Testis (tissue), 2 donors: Measurements from ENCODE around the gene SERPING1.

Experiments used
- POLR2A ChIP-seq: fragments of 450-650 bp; IDR thresholded peaks from one replicate; pipeline ENCODE4 v1.6.1; 2017; ENCODE audit warnings: antibody characterized with exemption, mild to moderate bottlenecking, moderate library complexity
- TF ChIP-seq, protein P1 (sequence below), 3 experiments: fragments of 450-650 bp in 2 of 3; fragments of 200-600 bp in 1 of 3; sonication (generic) in 1 of 3; IDR thresholded peaks; one replicate each; pipeline ENCODE4 v1.5.1; 2016 to 2019; ENCODE audit warnings: antibody characterized with exemption in 3 of 3, mild to moderate bottlenecking in 2 of 3, moderate library complexity in 1 of 3

DNA sequence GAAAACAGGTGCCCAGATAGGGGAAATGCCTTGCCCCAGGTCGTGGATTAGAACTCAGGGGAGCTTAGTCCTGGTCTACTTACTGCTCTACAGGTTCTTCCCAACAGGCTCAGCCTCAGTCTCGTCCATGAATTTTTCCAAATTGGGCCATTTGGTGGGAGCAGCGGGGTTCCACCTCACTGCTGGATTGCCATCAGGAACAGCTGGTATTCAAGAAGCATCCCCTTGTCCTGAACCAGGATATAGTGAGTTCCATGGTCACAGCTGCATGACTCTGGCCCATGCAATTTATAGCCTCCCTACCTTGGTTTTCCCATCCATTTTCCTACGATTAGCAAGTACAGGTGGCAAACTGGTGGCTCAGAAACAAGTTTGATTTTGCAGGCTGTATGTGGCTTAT is 23.4 kb upstream of the SERPING1 start:
- TF ChIP-seq, protein P1, sequence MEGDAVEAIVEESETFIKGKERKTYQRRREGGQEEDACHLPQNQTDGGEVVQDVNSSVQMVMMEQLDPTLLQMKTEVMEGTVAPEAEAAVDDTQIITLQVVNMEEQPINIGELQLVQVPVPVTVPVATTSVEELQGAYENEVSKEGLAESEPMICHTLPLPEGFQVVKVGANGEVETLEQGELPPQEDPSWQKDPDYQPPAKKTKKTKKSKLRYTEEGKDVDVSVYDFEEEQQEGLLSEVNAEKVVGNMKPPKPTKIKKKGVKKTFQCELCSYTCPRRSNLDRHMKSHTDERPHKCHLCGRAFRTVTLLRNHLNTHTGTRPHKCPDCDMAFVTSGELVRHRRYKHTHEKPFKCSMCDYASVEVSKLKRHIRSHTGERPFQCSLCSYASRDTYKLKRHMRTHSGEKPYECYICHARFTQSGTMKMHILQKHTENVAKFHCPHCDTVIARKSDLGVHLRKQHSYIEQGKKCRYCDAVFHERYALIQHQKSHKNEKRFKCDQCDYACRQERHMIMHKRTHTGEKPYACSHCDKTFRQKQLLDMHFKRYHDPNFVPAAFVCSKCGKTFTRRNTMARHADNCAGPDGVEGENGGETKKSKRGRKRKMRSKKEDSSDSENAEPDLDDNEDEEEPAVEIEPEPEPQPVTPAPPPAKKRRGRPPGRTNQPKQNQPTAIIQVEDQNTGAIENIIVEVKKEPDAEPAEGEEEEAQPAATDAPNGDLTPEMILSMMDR (IDR thresholded peaks at IDR 0.05), result no peak
- TF ChIP-seq POLR2A, result no peak
